CD14-positive monocyte (primary cell): Measurements from ENCODE around the gene RNF169. TPM values are rescaled to one million over a fixed set of nuclear protein-coding genes. Genes with fewer than 3 reads are reported as not detected.

ENCODE experiments used
- DNase-seq, 3 donors: peaks; one replicate each; pipeline ENCODE4 v3.0.0-alpha.2; 2011 to 2022
- H2AFZ ChIP-seq: 2 replicates; pipeline ENCODE4 v1.6.0; 2012; ENCODE audit warnings: mild to moderate bottlenecking, low read depth, low read length, inconsistent platforms; ENCODE audit not compliant: insufficient read depth, poor library complexity, severe bottlenecking
- H3K27ac ChIP-seq, 2 donors: 1 replicate in 1 of 2; 2 replicates in 1 of 2; pipeline ENCODE4 v1.5.1; 2012 to 2013; ENCODE audit warnings: low read length in 2 of 2, control low read depth in 1 of 2, inconsistent platforms in 1 of 2, low read depth in 1 of 2, mild to moderate bottlenecking in 1 of 2
- H3K27me3 ChIP-seq, 2 donors: one replicate each; pipeline versions ENCODE4 v1.6.0 to v1.6.1; 2011 to 2013; ENCODE audit warnings: low read length in 2 of 2; ENCODE audit not compliant: control insufficient read depth in 2 of 2, insufficient read depth in 2 of 2
- H3K36me3 ChIP-seq, 2 donors: replicated peaks in 1 of 2; 1 replicate in 1 of 2; 2 replicates in 1 of 2; pipeline versions ENCODE4 v1.5.1 to v1.6.1; 2012 to 2013; ENCODE audit warnings: low read length in 2 of 2, control low read depth in 1 of 2, inconsistent platforms in 1 of 2, mild to moderate bottlenecking in 1 of 2; ENCODE audit not compliant: insufficient read depth in 2 of 2, control insufficient read depth in 1 of 2
- H3K4me1 ChIP-seq, 2 donors: 1 replicate in 1 of 2; 2 replicates in 1 of 2; pipeline versions ENCODE4 v1.5.1 to v1.6.1; 2012 to 2013; ENCODE audit warnings: low read length in 2 of 2, control low read depth in 1 of 2, inconsistent platforms in 1 of 2, mild to moderate bottlenecking in 1 of 2, moderate library complexity in 1 of 2; ENCODE audit not compliant: insufficient read depth in 2 of 2, control insufficient read depth in 1 of 2
- H3K4me2 ChIP-seq: replicated peaks from 2 replicates; pipeline ENCODE3; 2012; ENCODE audit warnings: low read length, moderate library complexity, mild to moderate bottlenecking; ENCODE audit not compliant: poor library complexity, severe bottlenecking; ENCODE audit errors: extremely low read depth
- H3K4me3 ChIP-seq, 3 experiments: fragments of 200-600 bp in 1 of 3; sonication (generic) in 1 of 3; replicated peaks in 1 of 3; 1 replicate in 2 of 3; 2 replicates in 1 of 3; pipeline ENCODE4 v1.5.1; 2011 to 2013; ENCODE audit warnings: low read length in 3 of 3, mild to moderate bottlenecking in 3 of 3, control low read depth in 2 of 3, low read depth in 2 of 3, inconsistent platforms in 1 of 3, moderate library complexity in 1 of 3
- H3K79me2 ChIP-seq: 2 replicates; pipeline ENCODE4 v1.6.0; 2012; ENCODE audit warnings: mild to moderate bottlenecking, control low read depth, inconsistent platforms, low read length, moderate library complexity; ENCODE audit not compliant: insufficient read depth
- H3K9ac ChIP-seq: 2 replicates; pipeline ENCODE4 v1.6.0; 2017; ENCODE audit warnings: low read length, mild to moderate bottlenecking; ENCODE audit not compliant: insufficient read depth, poor library complexity, severe bottlenecking
- H3K9me3 ChIP-seq, 2 donors: replicated peaks in 1 of 2; 1 replicate in 1 of 2; 2 replicates in 1 of 2; pipeline versions ENCODE4 v1.5.1 to v1.6.1; 2012 to 2013; ENCODE audit warnings: low read length in 2 of 2, control low read depth in 1 of 2; ENCODE audit not compliant: control insufficient read depth in 1 of 2, insufficient read depth in 1 of 2
- H4K20me1 ChIP-seq: 2 replicates; pipeline ENCODE4 v1.6.0; 2012; ENCODE audit warnings: mild to moderate bottlenecking, low read length, control low read depth, moderate library complexity; ENCODE audit not compliant: insufficient read depth
- H3K27ac Mint-ChIP-seq, 7 donors: one replicate each; pipeline ENCODE4 v1.8.0; 2020; ENCODE audit warnings: mild to moderate bottlenecking in 7 of 7, mixed read lengths in 7 of 7, moderate library complexity in 6 of 7, inconsistent platforms in 2 of 7
- H3K27me3 Mint-ChIP-seq, 3 donors: one replicate each; pipeline ENCODE4 v1.8.0; 2021 to 2022; ENCODE audit warnings: low read depth in 3 of 3, mild to moderate bottlenecking in 3 of 3, mixed read lengths in 3 of 3, moderate library complexity in 3 of 3, inconsistent platforms in 1 of 3
- H3K36me3 Mint-ChIP-seq, 2 donors: one replicate each; pipeline ENCODE4 v1.8.0; 2020; ENCODE audit warnings: mixed read lengths in 2 of 2, inconsistent platforms in 1 of 2, mild to moderate bottlenecking in 1 of 2
- H3K4me1 Mint-ChIP-seq: one replicate; pipeline ENCODE4 v1.8.0; 2020; ENCODE audit warnings: mild to moderate bottlenecking, mixed read lengths
- H3K4me3 Mint-ChIP-seq, 2 donors: one replicate each; pipeline ENCODE4 v1.8.0; 2020; ENCODE audit warnings: mild to moderate bottlenecking in 2 of 2, mixed read lengths in 2 of 2, moderate library complexity in 1 of 2
- H3K9me3 Mint-ChIP-seq, 7 donors: one replicate each; pipeline ENCODE4 v1.8.0; 2020 to 2022; ENCODE audit warnings: mixed read lengths in 7 of 7, mild to moderate bottlenecking in 6 of 7, moderate library complexity in 6 of 7, inconsistent platforms in 2 of 7
- CTCF ChIP-seq: fragments of 200-600 bp; IDR thresholded peaks from one replicate; pipeline ENCODE4 v1.8.0; 2022; ENCODE audit warnings: antibody characterized with exemption, mild to moderate bottlenecking
- WGBS: methylation state at CpG from one replicate; pipeline ENCODE4 v1.1.5; 2013; ENCODE audit warnings: missing lambda C conversion rate; ENCODE audit not compliant: insufficient coverage; 5-methylcytosine and 5-hydroxymethylcytosine counted together
- intact Hi-C, 2 donors: fragments of 100-400 bp; cut with micrococcal nuclease; formaldehyde crosslinking; loops; one replicate each; pipeline versions ENCODE4 v1.15.0 to v1.15.1; 2023
- polyA plus RNA-seq, 3 donors: library from polyadenylated mRNA; depleted of rRNA in 1 of 3; unstranded in 2 of 3; stranded (reverse) in 1 of 3; fragments of 300-500 nt in 2 of 3; fragments of >200 nt in 1 of 3; fragmentation: Illumina TruSeq in 2 of 3; gene quantifications; 1 replicate in 2 of 3; 2 replicates in 1 of 3; pipeline ENCODE4 v1.2.3, GENCODE V29; 2012 to 2021

RNF169 gene
- polyA plus RNA-seq, 3 donors = 1.4 to 16.2 (median 2.0) TPM

- Mint-ChIP-seq H3K4me1 (no peaks in the 10 kb centered on the region), H3K27me3 (peaks cover 0 to 2% (median 0%) of the 10 kb centered on the region in 3 donors), H3K9me3 (peaks cover 60 to 93% (median 86%) of the 10 kb centered on the region in 7 donors), H3K27ac (no peak overlapping the region), H3K36me3 (peaks cover 62 to 88% of the 10 kb centered on the region in 2 donors), H3K4me3 (no peak overlapping the region)
- Histone ChIP-seq H3K4me3 (no peak overlapping the region), H3K4me2 (no peak overlapping the region), H3K9me3 (peaks cover 58 to 96% of the 10 kb centered on the region in 2 donors), H3K27me3 (no peaks in the 10 kb centered on the region), H3K9ac (no peak overlapping the region), H3K36me3 (peaks cover 0 to 63% of the 10 kb centered on the region in 2 donors), H4K20me1 (no peaks in the 10 kb centered on the region), H3K27ac (no peak overlapping the region), H3K4me1 (no peaks in the 10 kb centered on the region), H2AFZ (no peak overlapping the region), H3K79me2 (no peaks in the 10 kb centered on the region)
- intact Hi-C loops = no loop called here
- WGBS = no CpG with 5 or more reads among the region's 1 CpG
- TF ChIP-seq CTCF = peak; percentile 35
- no peak for DNase-seq
These were observed 121.8 kb downstream of the RNF169 start for GRCh38 chr11:74870485-74870884.

DNA sequence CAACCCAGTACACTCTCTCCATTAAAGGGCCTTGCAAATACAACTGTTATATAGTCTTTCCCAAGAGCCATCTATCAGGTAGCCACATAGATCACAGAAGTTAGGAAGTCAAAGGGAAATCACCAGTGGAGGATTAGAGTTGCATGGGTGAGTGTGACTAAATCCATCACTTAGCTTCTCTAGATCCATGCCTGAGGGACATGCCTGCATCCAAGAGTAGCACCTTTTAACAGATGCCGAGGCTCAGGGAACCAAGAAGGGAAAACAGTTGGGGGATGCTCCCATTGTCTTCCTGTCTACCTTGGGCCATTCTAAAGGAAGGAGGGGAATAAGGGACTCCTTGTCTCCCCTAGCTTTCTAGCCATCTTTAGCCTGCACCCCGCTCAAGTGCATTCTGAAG is 122.4 kb downstream of the RNF169 start:
- Histone ChIP-seq H3K36me3 (peaks cover 0 to 64% of the 10 kb centered on the region in 2 donors), H4K20me1 (no peaks in the 10 kb centered on the region), H3K9ac (no peak overlapping the region), H3K79me2 (no peaks in the 10 kb centered on the region), H3K27me3 (no peaks in the 10 kb centered on the region), H3K4me2 (no peak overlapping the region), H3K4me3 (peak overlapping the region in 1 of 3 experiments; percentile 12), H3K9me3 (peaks cover 53 to 91% of the 10 kb centered on the region in 2 donors), H2AFZ (no peak overlapping the region), H3K4me1 (no peaks in the 10 kb centered on the region), H3K27ac (no peak overlapping the region)
- no peak overlapping the region for H3K4me3 Mint-ChIP-seq
- peaks cover 55 to 91% (median 81%) of the 10 kb centered on the region in 7 donors for H3K9me3 Mint-ChIP-seq
- WGBS = 100% methylated on average over 1 of the region's 2 CpGs
- no peak for TF ChIP-seq CTCF
- no peaks in the 10 kb centered on the region for H3K4me1 Mint-ChIP-seq
- no peak overlapping the region for H3K27ac Mint-ChIP-seq
- intact Hi-C loops = no loop called here
- no peak for DNase-seq
- peaks cover 61 to 89% of the 10 kb centered on the region in 2 donors for H3K36me3 Mint-ChIP-seq
- H3K27me3 Mint-ChIP-seq = peaks cover 0 to 2% (median 0%) of the 10 kb centered on the region in 3 donors
